Mammary epithelial cell (primary cell): Measurements from ENCODE around the gene CHST7.

Experiments
- EZH2 ChIP-seq: IDR thresholded peaks from 2 replicates; pipeline ENCODE4 v1.6.1; 2012; ENCODE audit warnings: low read length, inconsistent platforms, borderline replicate concordance
- TF ChIP-seq, protein P1 (sequence below), 2 donors: IDR thresholded peaks in 1 of 2; conservative IDR thresholded peaks in 1 of 2; 2 replicates each; pipeline ENCODE4 v1.5.1; 2011 to 2012; ENCODE audit warnings: inconsistent platforms in 2 of 2, low read length in 2 of 2, mild to moderate bottlenecking in 2 of 2, control low read depth in 1 of 2, low read depth in 1 of 2; ENCODE audit not compliant: insufficient read depth in 1 of 2; ENCODE audit errors: extremely low read depth in 1 of 2

DNA sequence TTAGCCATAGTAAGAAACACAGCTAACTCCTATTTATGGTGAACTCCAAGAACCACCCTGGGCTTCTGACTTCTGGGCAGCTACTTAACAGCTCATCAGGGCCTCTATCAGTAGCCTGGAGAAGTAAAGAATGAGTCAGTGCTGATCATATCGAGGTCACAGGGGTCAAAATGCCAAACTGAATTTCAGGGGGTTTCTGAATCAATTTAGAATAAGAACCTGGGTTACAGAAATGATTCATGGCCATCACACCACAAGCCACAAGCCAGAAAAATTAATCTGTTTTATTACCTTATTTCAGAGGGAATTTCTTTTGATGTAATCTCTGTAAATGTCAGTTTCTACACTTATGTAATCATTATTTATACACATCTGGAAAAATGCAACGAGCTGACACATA lies 64.4 kb downstream of the CHST7 start:
- TF ChIP-seq, protein P1, sequence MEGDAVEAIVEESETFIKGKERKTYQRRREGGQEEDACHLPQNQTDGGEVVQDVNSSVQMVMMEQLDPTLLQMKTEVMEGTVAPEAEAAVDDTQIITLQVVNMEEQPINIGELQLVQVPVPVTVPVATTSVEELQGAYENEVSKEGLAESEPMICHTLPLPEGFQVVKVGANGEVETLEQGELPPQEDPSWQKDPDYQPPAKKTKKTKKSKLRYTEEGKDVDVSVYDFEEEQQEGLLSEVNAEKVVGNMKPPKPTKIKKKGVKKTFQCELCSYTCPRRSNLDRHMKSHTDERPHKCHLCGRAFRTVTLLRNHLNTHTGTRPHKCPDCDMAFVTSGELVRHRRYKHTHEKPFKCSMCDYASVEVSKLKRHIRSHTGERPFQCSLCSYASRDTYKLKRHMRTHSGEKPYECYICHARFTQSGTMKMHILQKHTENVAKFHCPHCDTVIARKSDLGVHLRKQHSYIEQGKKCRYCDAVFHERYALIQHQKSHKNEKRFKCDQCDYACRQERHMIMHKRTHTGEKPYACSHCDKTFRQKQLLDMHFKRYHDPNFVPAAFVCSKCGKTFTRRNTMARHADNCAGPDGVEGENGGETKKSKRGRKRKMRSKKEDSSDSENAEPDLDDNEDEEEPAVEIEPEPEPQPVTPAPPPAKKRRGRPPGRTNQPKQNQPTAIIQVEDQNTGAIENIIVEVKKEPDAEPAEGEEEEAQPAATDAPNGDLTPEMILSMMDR (conservative IDR thresholded peaks at IDR 0.05 in 1 of 2, IDR thresholded peaks at IDR 0.05 in 1 of 2; ENCODE audit: extremely low read depth in 1 of 2, insufficient read depth in 1 of 2, low read depth in 1 of 2, low read length in 2 of 2) = no peak
- TF ChIP-seq EZH2 = no peak
